GM12892 (cell line): ENCODE data around the gene RNH1.
A peak's percentile ranks its signal among the peaks of the same experiment; 100 is the strongest.
"Not testable (repeated sequence)": the region's sequence is repeated elsewhere in the genome, so short reads cannot be mapped to it uniquely, and the experiment has no call there.

ENCODE experiments used
- DNase-seq: peaks from one replicate; pipeline ENCODE4 v3.0.0; 2011; ENCODE audit not compliant: insufficient read length
- FAIRE-seq: peaks from 2 replicates; lab custom pipeline; 2011; peaks lifted over from hg19 to GRCh38; lab: Jason Lieb, UNC
- POLR2A ChIP-seq: IDR thresholded peaks from 2 replicates; pipeline ENCODE4 v1.6.1; 2011; ENCODE audit warnings: low read depth, low read length, control low read depth
- POLR2AphosphoS5 ChIP-seq: IDR thresholded peaks from 2 replicates; pipeline ENCODE4 v1.6.1; 2011; ENCODE audit warnings: low read depth, low read length, control low read depth
- TAF1 ChIP-seq: IDR thresholded peaks from 2 replicates; pipeline ENCODE4 v1.6.1; 2011; ENCODE audit warnings: low read depth, mild to moderate bottlenecking, control low read depth, low read length, borderline replicate concordance

The RNH1 gene

GRCh38 chr11:530960-531831 is 24.2 kb upstream of the RNH1 start:
- no peak for DNase-seq
- no peak for TF ChIP-seq POLR2AphosphoS5
- no peak for TF ChIP-seq POLR2A
- TF ChIP-seq TAF1 = no peak
- no peak for FAIRE-seq

DNA sequence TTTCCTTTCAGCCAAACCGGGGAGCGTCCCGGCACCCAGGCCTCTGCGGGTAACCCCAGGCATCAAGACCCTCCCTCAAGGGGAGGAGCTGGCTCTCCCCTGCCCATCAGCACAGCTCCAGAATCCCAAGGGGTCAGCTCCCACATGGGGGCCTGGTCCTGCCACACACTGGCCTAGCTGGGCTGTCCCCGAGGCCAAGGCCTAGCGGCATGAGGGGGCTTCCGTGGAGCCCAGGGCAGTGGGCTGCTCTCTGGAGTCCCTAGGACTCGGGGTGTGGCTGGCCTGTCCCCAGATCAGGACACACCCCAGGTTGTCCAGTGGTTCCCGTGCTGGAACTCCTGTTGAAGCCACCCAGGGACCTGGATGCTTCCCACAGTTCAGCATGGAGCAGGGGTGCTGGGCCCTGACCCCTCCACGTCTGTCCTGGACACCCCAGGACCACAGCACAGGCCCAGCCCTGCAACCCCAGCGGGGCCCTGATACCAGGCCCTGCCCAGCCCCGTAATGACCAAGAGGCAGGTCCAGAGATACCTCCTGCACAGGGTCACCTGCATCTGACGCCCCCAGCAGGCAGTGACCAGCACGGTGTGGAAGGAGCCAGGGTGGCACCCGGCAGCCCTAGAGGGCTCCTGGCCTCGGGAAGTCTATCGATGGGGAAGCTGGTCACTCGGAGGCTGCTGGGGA is 22.8 kb upstream of the RNH1 start:
- no peak for DNase-seq
- FAIRE-seq = no peak
- TF ChIP-seq TAF1 = no peak
- no peak for TF ChIP-seq POLR2A

GRCh38 chr11:528815-529727 is 22.0 kb upstream of the RNH1 start:
- TF ChIP-seq POLR2A (no peak), TAF1 (no peak), POLR2AphosphoS5 (no peak)
- FAIRE-seq = no peak
- DNase-seq = no peak

DNA sequence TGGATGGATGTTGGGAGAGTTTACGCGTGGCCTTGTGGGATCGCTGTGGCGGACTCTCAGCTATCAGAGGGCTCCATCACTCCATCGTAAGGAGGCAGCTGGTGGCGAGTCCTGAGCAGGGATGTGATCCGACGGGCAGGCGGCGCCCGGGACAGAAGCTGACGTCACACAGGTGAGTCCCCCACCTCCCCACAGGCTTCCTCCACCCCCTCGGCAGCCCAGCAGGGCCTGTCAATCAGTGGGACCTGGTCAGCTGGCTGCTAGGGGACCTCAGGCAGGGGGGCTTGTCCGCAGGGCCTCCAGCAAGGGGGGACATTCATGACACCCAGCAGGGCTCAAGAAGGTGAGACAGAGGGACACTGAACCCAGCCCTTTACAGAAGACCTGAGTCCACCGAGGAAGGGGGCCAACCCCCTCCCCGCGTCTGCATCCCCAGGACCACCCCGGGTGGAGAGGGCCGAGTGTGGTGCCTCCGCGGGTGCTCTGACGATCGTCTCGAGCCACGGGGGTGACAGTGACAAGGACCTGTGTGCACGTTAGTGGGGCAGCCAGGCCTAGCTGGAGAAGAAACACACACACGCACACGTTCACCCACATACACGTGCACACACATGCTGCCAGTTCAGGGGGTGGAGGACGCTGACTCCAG is 21.2 kb upstream of the RNH1 start:
- no peak for FAIRE-seq
- DNase-seq = no peak
- no peak for TF ChIP-seq POLR2A
- no peak for TF ChIP-seq TAF1
- TF ChIP-seq POLR2AphosphoS5 = no peak

- FAIRE-seq (no peak), DNase-seq (no peak)
- no peak for TF ChIP-seq POLR2AphosphoS5
- no peak for TF ChIP-seq TAF1
- no peak for TF ChIP-seq POLR2A
These were observed 19.1 kb upstream of the RNH1 start for GRCh38 chr11:526192-526591.

DNA sequence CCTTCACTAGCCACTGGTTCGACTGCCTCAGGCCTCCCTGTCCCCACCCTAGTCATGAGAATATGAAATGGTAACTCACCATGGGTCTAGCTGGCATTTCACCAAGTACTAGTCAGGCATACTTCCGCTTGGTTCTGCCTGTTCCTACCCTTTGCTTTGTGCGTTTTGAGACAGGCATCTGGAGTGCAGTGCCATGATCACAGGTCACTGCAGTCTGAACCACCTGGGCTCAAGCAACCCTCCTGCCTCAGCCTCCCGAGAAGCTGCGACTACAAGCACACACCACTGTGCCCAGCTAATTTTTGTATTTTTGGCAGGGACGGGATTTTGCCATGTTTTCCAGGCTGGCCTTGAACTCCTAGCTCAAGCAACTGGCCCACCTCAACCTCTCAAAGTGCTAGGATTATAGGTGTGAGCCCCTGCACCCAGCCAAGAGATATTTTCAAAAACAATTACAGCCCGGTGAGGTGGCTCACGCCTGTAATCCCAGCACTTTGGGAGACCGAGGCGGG is 14.2 kb upstream of the RNH1 start:
- no peak for TF ChIP-seq TAF1
- no peak for TF ChIP-seq POLR2AphosphoS5
- no peak for TF ChIP-seq POLR2A
- FAIRE-seq (no peak), DNase-seq (no peak)

DNA sequence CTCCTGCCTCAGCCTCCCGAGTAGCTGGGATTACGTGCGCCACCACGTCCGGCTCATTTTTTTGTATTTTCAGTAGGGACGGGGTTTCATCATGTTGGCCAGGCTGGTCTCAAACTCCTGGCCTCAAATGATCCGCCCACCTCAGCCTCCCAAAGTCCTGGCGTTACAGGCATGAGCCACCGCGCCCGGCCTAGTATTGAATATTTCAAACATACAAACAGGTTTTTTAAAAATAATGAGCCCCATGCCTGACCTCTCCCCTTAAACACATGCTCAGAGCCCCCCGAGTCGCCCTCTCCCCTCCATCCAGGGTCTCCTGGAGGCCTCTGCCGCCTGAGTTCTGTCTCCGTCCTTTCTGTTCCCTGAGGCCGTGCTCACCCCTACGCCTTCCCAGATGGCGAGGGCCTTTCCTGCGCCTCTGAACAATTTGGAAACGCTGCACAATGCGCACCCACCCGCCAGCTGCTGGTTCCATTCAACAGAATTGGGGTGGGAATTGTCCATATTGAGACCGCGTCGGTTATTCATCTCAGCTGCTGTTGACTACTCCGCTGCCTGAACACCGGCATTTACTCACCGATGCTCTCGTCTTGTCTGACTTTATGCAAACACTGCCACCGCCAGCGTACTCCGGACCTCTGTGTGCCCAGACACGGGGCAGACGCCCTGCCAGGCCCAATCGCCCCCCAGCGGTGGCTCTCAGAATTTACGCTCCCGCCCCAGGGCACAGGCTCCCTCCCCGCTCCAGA is 13.6 kb upstream of the RNH1 start:
- FAIRE-seq = no peak

DNA sequence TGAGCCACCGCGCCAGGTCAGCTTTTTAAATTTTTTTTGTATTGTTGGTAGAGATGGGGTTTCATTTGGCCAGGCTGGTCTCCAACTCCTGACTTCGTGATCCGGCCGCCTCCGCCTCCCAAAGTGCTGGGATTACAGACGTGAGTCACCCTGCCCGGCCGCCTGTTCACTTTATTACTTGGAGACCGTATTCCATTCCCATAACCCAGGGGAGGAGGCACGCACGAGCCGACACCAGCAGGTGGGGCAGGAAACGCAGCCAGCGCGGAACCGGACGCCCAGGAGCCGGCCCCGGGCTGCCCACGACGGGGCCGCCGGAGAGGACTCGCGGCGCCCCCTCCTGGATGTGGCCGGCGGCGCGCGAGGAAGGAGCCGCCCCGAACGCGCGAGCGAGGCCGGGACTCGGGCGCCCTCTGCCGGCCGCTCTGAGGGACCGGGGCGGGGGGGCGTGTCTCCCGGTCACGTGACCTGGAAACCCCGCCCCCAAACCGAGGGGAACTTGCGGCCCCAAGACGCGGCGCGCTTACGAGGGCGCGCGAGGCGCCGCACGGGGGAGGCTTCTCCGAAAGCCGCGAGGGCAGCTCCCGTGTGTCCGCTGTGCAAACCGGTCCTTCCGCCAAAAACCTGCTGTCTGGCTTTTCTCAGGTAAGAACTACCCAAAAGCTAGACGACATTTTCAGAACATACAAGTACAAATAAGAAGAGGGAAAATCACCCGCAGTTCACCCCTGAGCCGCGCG is 11.6 kb upstream of the RNH1 start:
- no peak for TF ChIP-seq POLR2A
- TF ChIP-seq POLR2AphosphoS5 = no peak
- no peak for TF ChIP-seq TAF1
- FAIRE-seq = peak; percentile 96
- DNase-seq = peak; percentile 92

More for the DNA sequence above, 13.6 kb upstream of the RNH1 start:
- DNase-seq = no peak
- TF ChIP-seq TAF1 (no peak), POLR2AphosphoS5 (no peak), POLR2A (no peak)

DNA sequence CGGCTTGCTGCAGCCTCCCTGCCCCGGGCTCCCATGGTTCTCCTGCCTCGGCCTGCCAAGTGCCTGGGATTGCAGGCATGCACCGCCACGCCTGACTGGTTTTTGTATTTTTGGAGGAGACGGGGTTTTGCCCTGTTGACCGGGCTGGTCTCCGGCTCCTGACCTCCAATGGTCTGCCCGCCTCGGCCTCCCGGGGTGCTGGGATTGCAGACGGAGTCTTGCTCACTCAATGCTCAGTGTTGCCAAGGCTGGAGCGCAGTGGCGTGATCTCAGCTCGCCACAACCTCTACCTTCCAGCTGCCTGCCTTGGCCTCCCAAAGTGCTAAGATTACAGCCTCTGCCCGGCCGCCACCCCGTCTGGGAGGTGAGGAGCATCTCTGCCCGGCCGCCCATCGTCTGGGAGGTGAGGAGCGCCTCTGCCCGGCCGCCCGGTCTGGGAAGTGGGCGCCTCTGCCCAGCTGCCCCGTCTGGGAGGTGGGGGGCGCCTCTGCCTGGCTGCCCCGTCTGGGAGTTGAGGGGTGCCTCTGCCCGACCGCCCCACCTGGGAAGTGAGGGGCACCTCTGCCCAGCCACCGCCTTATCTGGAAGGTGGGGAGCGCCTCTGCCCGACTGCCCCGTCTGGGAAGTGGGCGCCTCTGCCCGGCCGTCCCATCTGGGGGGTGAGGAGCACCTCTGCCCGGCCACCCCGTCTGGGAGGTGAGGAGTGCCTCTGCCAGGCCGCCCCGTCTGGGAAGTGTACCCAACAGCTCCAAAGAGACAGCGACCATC is 10.1 kb upstream of the RNH1 start:
- DNase-seq, FAIRE-seq: not testable (repeated sequence)

GRCh38 chr11:516400-516799 is 9.4 kb upstream of the RNH1 start:
- no peak for DNase-seq
- FAIRE-seq = no peak

More at GRCh38 chr11:516400-516799, 9.4 kb upstream of the RNH1 start:
- no peak for TF ChIP-seq TAF1
- no peak for TF ChIP-seq POLR2AphosphoS5
- no peak for TF ChIP-seq POLR2A
